ENCODE data around the gene CDCA7. TPM values are rescaled to one million over a fixed set of nuclear protein-coding genes. Genes with fewer than 3 reads are reported as not detected.

Gene CDCA7
- total and polyA plus RNA-seq, 4 donors = 0.08 to 7.9 (median 0.17) TPM

DNA sequence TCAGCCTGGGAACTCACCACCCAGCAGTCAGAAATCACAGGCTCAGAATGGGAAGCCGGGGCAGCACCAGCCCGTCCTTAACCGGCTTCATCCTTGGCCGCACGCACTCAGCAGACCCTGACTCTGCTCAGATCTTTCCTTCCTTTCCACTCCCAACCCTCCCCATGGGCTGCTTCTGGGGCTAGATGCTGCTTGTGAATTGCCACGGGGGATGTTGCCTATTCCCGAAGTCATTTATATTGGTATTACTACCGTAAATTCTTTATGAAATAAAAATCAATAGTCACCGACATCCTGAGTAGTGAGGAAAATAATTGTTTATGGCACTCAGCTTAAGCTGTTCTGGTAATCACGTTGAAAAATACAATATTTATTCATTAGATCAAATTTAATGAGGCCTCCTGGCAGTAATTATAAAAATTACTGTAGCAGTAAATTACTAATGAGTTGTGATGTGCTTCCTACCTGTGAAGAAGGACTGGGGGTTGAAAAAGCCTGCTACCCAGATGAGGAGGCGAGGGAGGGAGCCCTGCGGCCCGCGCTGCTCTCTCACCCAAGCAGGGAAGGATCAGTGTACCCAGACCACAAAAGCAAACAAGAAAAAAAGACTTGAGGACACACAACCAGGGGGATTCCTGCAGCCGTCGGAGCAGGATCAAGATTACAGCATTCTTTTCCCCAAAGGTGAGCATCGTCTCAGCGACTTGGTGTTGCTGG lies 31.5 kb downstream of the CDCA7 start:
- H3K36me3 ChIP-seq (ENCODE audit: control insufficient read depth in 4 of 4, insufficient read depth in 3 of 4, low read depth in 1 of 4, low read length in 3 of 4) = no peaks in the 10 kb centered on the region
- no peak for TF ChIP-seq NR2F2 (IDR thresholded peaks at IDR 0.05)
- H3K9me3 ChIP-seq (ENCODE audit: control insufficient read depth in 4 of 4, low read length in 3 of 4) = peaks cover 0 to 6% (median 0%) of the 10 kb centered on the region in 4 donors
- no peak overlapping the region for H3K27ac ChIP-seq (ENCODE audit: low read depth in 1 of 2, low read length in 2 of 2)
- 70% methylated on average over 18 of the region's 18 CpGs for WGBS
- no peak overlapping the region for H3K9ac ChIP-seq (ENCODE audit: low read depth in 1 of 2, low read length in 2 of 2)
- no peaks in the 10 kb centered on the region for H3K4me1 ChIP-seq (ENCODE audit: control insufficient read depth in 4 of 4, insufficient read depth in 4 of 4, low read length in 3 of 4)
- DNase-seq (ENCODE audit: low spot score) = no peak
- H3K27me3 ChIP-seq (ENCODE audit: control insufficient read depth in 4 of 4, insufficient read depth in 4 of 4, low read length in 3 of 4) = no peaks in the 10 kb centered on the region
- H3K4me3 ChIP-seq (ENCODE audit: low read depth in 1 of 3, low read length in 3 of 3) = no peak overlapping the region

DNA sequence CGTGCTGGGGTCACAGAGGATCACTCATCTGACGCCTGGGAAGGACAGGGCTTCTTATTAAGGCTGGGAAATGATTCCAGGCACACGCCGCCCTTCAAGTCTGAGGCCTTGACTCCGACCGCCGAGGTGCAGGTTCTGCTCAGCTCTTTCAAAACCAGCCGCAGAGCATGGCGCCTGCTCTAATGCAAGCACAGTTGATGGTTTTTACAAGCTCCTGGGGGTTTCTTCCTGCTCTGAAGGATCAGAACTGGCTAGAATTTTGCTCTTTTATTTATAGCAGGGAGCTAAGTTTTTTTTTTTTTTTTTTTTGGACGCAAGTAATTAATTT lies 32.0 kb downstream of the CDCA7 start:
- Histone ChIP-seq H3K36me3 (ENCODE audit: control insufficient read depth in 4 of 4, insufficient read depth in 3 of 4, low read depth in 1 of 4, low read length in 3 of 4) (no peaks in the 10 kb centered on the region), H3K9me3 (ENCODE audit: control insufficient read depth in 4 of 4, low read length in 3 of 4) (peaks cover 0 to 6% (median 0%) of the 10 kb centered on the region in 4 donors), H3K4me1 (ENCODE audit: control insufficient read depth in 4 of 4, insufficient read depth in 4 of 4, low read length in 3 of 4) (no peaks in the 10 kb centered on the region), H3K27me3 (ENCODE audit: control insufficient read depth in 4 of 4, insufficient read depth in 4 of 4, low read length in 3 of 4) (no peaks in the 10 kb centered on the region), H3K9ac (ENCODE audit: low read depth in 1 of 2, low read length in 2 of 2) (no peak overlapping the region), H3K27ac (ENCODE audit: low read depth in 1 of 2, low read length in 2 of 2) (no peak overlapping the region), H3K4me3 (ENCODE audit: low read depth in 1 of 3, low read length in 3 of 3) (no peak overlapping the region)
- WGBS = 74% methylated on average over 10 of the region's 10 CpGs
- DNase-seq (ENCODE audit: low spot score) = no peak
- TF ChIP-seq SP1 (IDR thresholded peaks at IDR 0.05) (no peak), FOXA2 (IDR thresholded peaks at IDR 0.05) (no peak), YY1 (IDR thresholded peaks at IDR 0.05) (no peak), JUND (IDR thresholded peaks at IDR 0.05) (no peak), HNF4A (conservative IDR thresholded peaks at IDR 0.05) (no peak), RAD21 (IDR thresholded peaks at IDR 0.05) (no peak), FOXA1 (IDR thresholded peaks at IDR 0.05) (no peak), MAX (IDR thresholded peaks at IDR 0.05) (no peak), REST (IDR thresholded peaks at IDR 0.05) (no peak)
- TF ChIP-seq, protein P1, sequence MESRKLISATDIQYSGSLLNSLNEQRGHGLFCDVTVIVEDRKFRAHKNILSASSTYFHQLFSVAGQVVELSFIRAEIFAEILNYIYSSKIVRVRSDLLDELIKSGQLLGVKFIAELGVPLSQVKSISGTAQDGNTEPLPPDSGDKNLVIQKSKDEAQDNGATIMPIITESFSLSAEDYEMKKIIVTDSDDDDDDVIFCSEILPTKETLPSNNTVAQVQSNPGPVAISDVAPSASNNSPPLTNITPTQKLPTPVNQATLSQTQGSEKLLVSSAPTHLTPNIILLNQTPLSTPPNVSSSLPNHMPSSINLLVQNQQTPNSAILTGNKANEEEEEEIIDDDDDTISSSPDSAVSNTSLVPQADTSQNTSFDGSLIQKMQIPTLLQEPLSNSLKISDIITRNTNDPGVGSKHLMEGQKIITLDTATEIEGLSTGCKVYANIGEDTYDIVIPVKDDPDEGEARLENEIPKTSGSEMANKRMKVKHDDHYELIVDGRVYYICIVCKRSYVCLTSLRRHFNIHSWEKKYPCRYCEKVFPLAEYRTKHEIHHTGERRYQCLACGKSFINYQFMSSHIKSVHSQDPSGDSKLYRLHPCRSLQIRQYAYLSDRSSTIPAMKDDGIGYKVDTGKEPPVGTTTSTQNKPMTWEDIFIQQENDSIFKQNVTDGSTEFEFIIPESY (IDR thresholded peaks at IDR 0.05) = no peak

- Histone ChIP-seq H3K27me3 (ENCODE audit: control insufficient read depth in 4 of 4, insufficient read depth in 4 of 4, low read length in 3 of 4) (no peaks in the 10 kb centered on the region), H3K27ac (ENCODE audit: low read depth in 1 of 2, low read length in 2 of 2) (no peak overlapping the region), H3K9ac (ENCODE audit: low read depth in 1 of 2, low read length in 2 of 2) (no peak overlapping the region), H3K9me3 (ENCODE audit: control insufficient read depth in 4 of 4, low read length in 3 of 4) (peaks cover 0 to 6% (median 0%) of the 10 kb centered on the region in 4 donors), H3K4me3 (ENCODE audit: low read depth in 1 of 3, low read length in 3 of 3) (no peak overlapping the region), H3K4me1 (ENCODE audit: control insufficient read depth in 4 of 4, insufficient read depth in 4 of 4, low read length in 3 of 4) (no peaks in the 10 kb centered on the region), H3K36me3 (ENCODE audit: control insufficient read depth in 4 of 4, insufficient read depth in 3 of 4, low read depth in 1 of 4, low read length in 3 of 4) (no peaks in the 10 kb centered on the region)
- TF ChIP-seq NR2F2 (IDR thresholded peaks at IDR 0.05) (no peak), HNF4G (IDR thresholded peaks at IDR 0.05) (no peak)
- 93% methylated on average over 5 of the region's 5 CpGs for WGBS
- DNase-seq (ENCODE audit: low spot score) = no peak
Observed at GRCh38 chr2:173387079-173387478, 32.4 kb downstream of the CDCA7 start.
